Muscle of leg (tissue), 16 donors: ENCODE results near the gene FAM185A. TPM values are rescaled to one million over a fixed set of nuclear protein-coding genes. Genes with fewer than 3 reads are reported as not detected.
"Not testable (repeated sequence)": the region's sequence is repeated elsewhere in the genome, so short reads cannot be mapped to it uniquely, and the experiment has no call there.

ENCODE experiments used
- DNase-seq: peaks from one replicate; pipeline ENCODE4 v3.0.0; 2013
- H3K27ac ChIP-seq: one replicate; pipeline ENCODE4 v1.5.1; 2013; ENCODE audit warnings: mild to moderate bottlenecking, low read length, control low read depth
- H3K27me3 ChIP-seq: one replicate; pipeline ENCODE4 v1.6.1; 2013; ENCODE audit warnings: low read length; ENCODE audit not compliant: control insufficient read depth, insufficient read depth
- H3K36me3 ChIP-seq: one replicate; pipeline ENCODE4 v1.6.1; 2013; ENCODE audit warnings: low read length; ENCODE audit not compliant: control insufficient read depth, insufficient read depth
- H3K4me1 ChIP-seq: one replicate; pipeline ENCODE4 v1.6.1; 2013; ENCODE audit warnings: low read length; ENCODE audit not compliant: control insufficient read depth, insufficient read depth
- H3K4me3 ChIP-seq: one replicate; pipeline ENCODE4 v1.5.1; 2013; ENCODE audit warnings: low read length, control low read depth
- H3K9me3 ChIP-seq: replicated peaks from 2 replicates; pipeline ENCODE4 v1.6.1; 2013; ENCODE audit warnings: low read depth, low read length; ENCODE audit not compliant: control insufficient read depth
- WGBS: methylation state at CpG from one replicate; pipeline ENCODE4 v1.1.5; 2013; ENCODE audit warnings: missing lambda C conversion rate; ENCODE audit not compliant: insufficient coverage; 5-methylcytosine and 5-hydroxymethylcytosine counted together
- long read RNA-seq, 11 donors: transcript quantifications; one replicate each; lab custom pipeline, GENCODE V29; 2026
- polyA plus RNA-seq, 8 donors: library from polyadenylated mRNA; unstranded; fragments of 120-200 nt; gene quantifications; one replicate each; pipeline versions ENCODE4 v1.2.1 to v1.2.3, GENCODE V29; 2013; ENCODE audit warnings: inconsistent platforms in 1 of 8, low replicate concordance in 1 of 8; ENCODE audit not compliant: insufficient read length in 8 of 8, insufficient read depth in 1 of 8
- total RNA-seq: library from RNA; stranded (reverse); fragments of 120-200 nt; gene quantifications from one replicate; pipeline ENCODE4 v1.2.4, GENCODE V29; 2013

Gene FAM185A
- total RNA-seq: 7.4 TPM
- 1 to 10 TPM; 4.3 to 6.4 (median 4.8) TPM for polyA plus RNA-seq
- long read RNA-seq, donor 1, partial matches to known transcripts: 0 of 1 reads
- long read RNA-seq, donor 1, other reads (novel, unspliced or antisense): 0 of 1 reads
- long read RNA-seq, donor 2: 0 reads
- long read RNA-seq, donor 3, partial matches to known transcripts: 0 of 1 reads
- long read RNA-seq, donor 3, other reads (novel, unspliced or antisense): 0 of 1 reads
- long read RNA-seq, donor 4: 0 reads
- long read RNA-seq, donor 5, partial matches to known transcripts: 0 of 1 reads
- long read RNA-seq, donor 5, other reads (novel, unspliced or antisense): 0 of 1 reads
- long read RNA-seq, donor 6, partial matches to known transcripts: 5 of 5 reads
- long read RNA-seq, donor 6, other reads (novel, unspliced or antisense): 0 of 5 reads
- long read RNA-seq, donor 7, partial matches to known transcripts: 0 of 1 reads
- long read RNA-seq, donor 7, other reads (novel, unspliced or antisense): 0 of 1 reads
- long read RNA-seq, donor 8, partial matches to known transcripts: 0 of 1 reads
- long read RNA-seq, donor 8, other reads (novel, unspliced or antisense): 0 of 1 reads
- long read RNA-seq, donor 9, partial matches to known transcripts: 0 of 1 reads
- long read RNA-seq, donor 9, other reads (novel, unspliced or antisense): 0 of 1 reads
- long read RNA-seq, donor 10, partial matches to known transcripts: 0 of 1 reads
- long read RNA-seq, donor 10, other reads (novel, unspliced or antisense): 0 of 1 reads
- long read RNA-seq, donor 11, partial matches to known transcripts: 0 of 1 reads
- long read RNA-seq, donor 11, other reads (novel, unspliced or antisense): 0 of 1 reads

DNA sequence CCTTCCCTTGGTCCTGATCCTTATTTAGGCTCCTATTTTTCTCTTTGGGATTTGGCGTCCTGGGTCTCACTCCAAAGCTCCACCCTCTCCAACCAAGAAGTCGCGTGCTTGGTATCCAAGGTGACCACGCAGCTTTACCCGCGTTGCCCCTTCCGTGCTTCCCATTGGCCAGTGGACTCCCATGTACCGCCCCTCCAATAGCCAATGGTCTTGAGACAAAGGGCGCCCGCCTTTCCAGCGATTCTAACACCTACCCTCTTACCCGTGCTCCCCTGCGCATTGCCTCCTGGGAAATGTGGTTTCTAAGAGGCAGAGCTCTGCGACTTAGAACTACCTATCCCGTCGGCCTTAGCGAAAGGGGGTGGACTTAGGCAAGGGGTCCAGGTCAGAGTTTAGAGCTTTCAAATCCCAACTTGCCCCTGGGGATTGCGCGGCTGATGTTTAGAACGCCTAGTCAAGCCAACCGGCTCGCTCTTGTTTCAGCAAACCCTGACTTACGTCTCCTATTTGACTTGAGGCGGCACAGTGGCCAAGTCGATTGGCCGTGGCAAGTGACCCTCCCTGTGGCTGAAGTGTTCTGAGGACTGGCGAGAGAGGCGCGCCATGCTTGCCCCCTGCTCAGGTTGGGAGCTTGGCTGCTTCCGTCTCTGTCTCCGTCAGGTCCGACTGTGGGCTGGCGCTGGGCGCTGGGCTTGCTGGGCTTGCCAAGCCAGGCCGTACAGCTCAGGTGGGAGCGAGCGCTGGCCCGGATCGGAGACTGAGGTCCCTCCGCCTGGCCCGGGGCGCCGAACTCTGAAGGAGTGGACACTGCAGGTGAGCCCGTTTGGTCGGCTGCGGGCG, at the start of gene FAM185A:
Gene FAM185A, plus strand, starts transcription at position 395 of the 840 bp plus-strand sequence. Its CDS starts 209 bp downstream, at position 604.
- H3K9me3 ChIP-seq, H3K27me3 ChIP-seq, H3K36me3 ChIP-seq, H3K4me1 ChIP-seq: not testable (repeated sequence)
- Histone ChIP-seq H3K27ac (peak within 1 kb of the TSS; percentile 66), H3K4me3 (peak within 1 kb of the TSS; percentile 61)
- WGBS: 0% methylated on average over 17 of the region's 47 CpGs
- DNase-seq: peak; percentile 100

DNA sequence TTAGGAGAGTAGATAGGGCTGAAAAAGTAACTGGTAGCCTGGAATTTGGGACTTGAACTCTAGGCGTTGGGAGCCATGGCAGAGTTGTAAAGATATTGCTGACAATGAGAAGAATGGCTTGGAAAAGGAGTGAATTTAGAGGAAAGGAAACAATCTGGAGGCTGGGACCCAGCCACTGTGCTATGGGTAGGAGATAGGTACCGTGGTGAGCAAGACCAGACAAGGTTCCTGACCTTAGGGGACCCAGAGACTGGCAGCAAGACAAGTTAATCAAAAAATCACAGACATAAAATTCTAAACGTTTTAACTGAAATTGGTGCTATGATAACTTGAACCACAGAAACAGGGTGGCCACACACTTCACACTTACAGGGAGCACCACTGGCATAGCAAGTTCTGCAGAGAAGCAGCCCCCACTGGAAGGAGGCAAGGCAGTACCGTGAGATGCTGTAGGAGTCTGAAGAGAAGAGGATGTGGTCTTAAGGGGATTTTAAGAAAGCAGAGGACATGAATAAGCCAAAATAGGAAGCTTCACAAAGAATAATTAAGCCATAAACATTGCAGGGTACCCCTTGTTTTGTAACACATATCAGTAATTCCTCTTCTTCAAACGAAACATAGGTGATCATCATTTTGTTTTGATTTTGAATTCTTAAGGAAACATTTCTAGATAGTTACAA, 35.6 kb upstream of the FAM185A start:
- 50% methylated on average over 1 of the region's 5 CpGs for WGBS
- not testable (repeated sequence) for H3K27me3 ChIP-seq, H3K4me3 ChIP-seq, H3K36me3 ChIP-seq, DNase-seq, H3K27ac ChIP-seq, H3K9me3 ChIP-seq, H3K4me1 ChIP-seq

- not testable (repeated sequence) for H3K36me3 ChIP-seq, H3K27ac ChIP-seq, H3K9me3 ChIP-seq, H3K4me1 ChIP-seq, H3K27me3 ChIP-seq, H3K4me3 ChIP-seq, DNase-seq
- WGBS: no CpG with 5 or more reads among the region's 1 CpG
Observed at GRCh38 chr7:102713691-102714080, 35.1 kb upstream of the FAM185A start.

- not testable (repeated sequence) for H3K27ac ChIP-seq, DNase-seq, H3K4me3 ChIP-seq, H3K36me3 ChIP-seq, H3K27me3 ChIP-seq, H3K4me1 ChIP-seq, H3K9me3 ChIP-seq
- WGBS: no CpG with 5 or more reads among the region's 6 CpGs
Observed at GRCh38 chr7:102714774-102715522, 33.9 kb upstream of the FAM185A start.

GRCh38 chr7:102715718-102716117, 33.1 kb upstream of the FAM185A start:
- no CpG with 5 or more reads among the region's 3 CpGs for WGBS

DNA sequence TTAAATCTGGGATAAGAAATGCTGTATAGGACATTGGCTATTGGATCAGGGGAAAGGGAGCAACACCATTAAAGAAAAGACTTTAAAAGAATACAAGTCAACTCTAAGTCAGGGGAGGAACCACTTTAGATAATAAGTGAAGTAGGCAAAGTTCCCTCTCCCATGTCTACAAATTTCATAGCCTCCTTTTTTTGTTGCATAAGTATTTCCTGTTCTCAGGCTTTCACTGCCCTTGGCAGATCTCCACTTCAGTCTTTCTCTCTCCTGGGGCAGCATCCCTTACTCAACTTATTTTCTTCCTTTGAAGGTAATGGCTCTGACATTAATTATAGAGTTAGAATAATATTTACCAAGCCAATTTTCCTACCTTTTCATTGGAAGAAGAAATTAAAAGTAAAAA, 30.3 kb upstream of the FAM185A start:
- not testable (repeated sequence) for H3K4me1 ChIP-seq, H3K27me3 ChIP-seq, H3K9me3 ChIP-seq, H3K4me3 ChIP-seq, H3K27ac ChIP-seq, H3K36me3 ChIP-seq
- peak; percentile 13 for DNase-seq

More at GRCh38 chr7:102715718-102716117, 33.1 kb upstream of the FAM185A start:
- H3K27ac ChIP-seq, H3K4me3 ChIP-seq, H3K4me1 ChIP-seq, H3K9me3 ChIP-seq, H3K36me3 ChIP-seq, H3K27me3 ChIP-seq: not testable (repeated sequence)
- peak; percentile 6 for DNase-seq

GRCh38 chr7:102726170-102726569, 22.6 kb upstream of the FAM185A start:
- not testable (repeated sequence) for H3K36me3 ChIP-seq, H3K27me3 ChIP-seq, H3K4me3 ChIP-seq, H3K4me1 ChIP-seq, DNase-seq, H3K9me3 ChIP-seq, H3K27ac ChIP-seq
- no CpG with 5 or more reads among the region's 5 CpGs for WGBS

- H3K36me3 ChIP-seq, H3K4me1 ChIP-seq, H3K4me3 ChIP-seq, H3K27me3 ChIP-seq, H3K27ac ChIP-seq, H3K9me3 ChIP-seq, DNase-seq: not testable (repeated sequence)
- WGBS: no CpG with 5 or more reads among the region's 2 CpGs
Observed at GRCh38 chr7:102729670-102730069, 19.1 kb upstream of the FAM185A start.

GRCh38 chr7:102730431-102730830, 18.4 kb upstream of the FAM185A start:
- not testable (repeated sequence) for DNase-seq, H3K27me3 ChIP-seq
- no CpG with 5 or more reads among the region's 3 CpGs for WGBS

More at GRCh38 chr7:102730431-102730830, 18.4 kb upstream of the FAM185A start:
- H3K27ac ChIP-seq, H3K4me1 ChIP-seq, H3K36me3 ChIP-seq, H3K4me3 ChIP-seq, H3K9me3 ChIP-seq: not testable (repeated sequence)
